SJCRH30 (cell line): ENCODE measurements around the gene MED22. TPM values are rescaled to one million over a fixed set of nuclear protein-coding genes. Genes with fewer than 3 reads are reported as not detected.

ENCODE experiments used
- DNase-seq, 2 experiments: peaks; one replicate each; pipeline ENCODE4 v3.0.0-alpha.2; 2015 to 2020
- H3K27ac ChIP-seq: fragments of 250-450 bp; sonication (Bioruptor Pico); 2 replicates; pipeline ENCODE4 v1.5.1; 2020; ENCODE audit warnings: mild to moderate bottlenecking, moderate library complexity
- H3K27me3 ChIP-seq: fragments of 250-450 bp; sonication (Bioruptor Pico); 2 replicates; pipeline ENCODE4 v1.5.1; 2020; ENCODE audit warnings: mild to moderate bottlenecking, moderate library complexity
- H3K36me3 ChIP-seq: fragments of 250-450 bp; sonication (Bioruptor Pico); 2 replicates; pipeline ENCODE4 v1.5.1; 2020; ENCODE audit warnings: mild to moderate bottlenecking, moderate library complexity
- H3K4me1 ChIP-seq: fragments of 250-450 bp; sonication (Bioruptor Pico); 2 replicates; pipeline ENCODE4 v1.5.1; 2020; ENCODE audit warnings: mild to moderate bottlenecking, moderate library complexity
- H3K4me3 ChIP-seq: fragments of 250-450 bp; sonication (Bioruptor Pico); 2 replicates; pipeline ENCODE4 v1.5.1; 2020; ENCODE audit warnings: mild to moderate bottlenecking, moderate library complexity
- H3K9me3 ChIP-seq: fragments of 250-450 bp; sonication (Bioruptor Pico); replicated peaks from 2 replicates; pipeline ENCODE4 v1.5.1; 2020; ENCODE audit warnings: mild to moderate bottlenecking, moderate library complexity
- total RNA-seq: library from RNA; depleted of rRNA; stranded (reverse); fragments of >200 nt; shearing (Covaris generic); gene quantifications from 2 replicates; pipeline ENCODE4 v1.2.3, GENCODE V29; 2014

The MED22 gene
- total RNA-seq, 1 experiment from 2014 or later: 71.8 TPM

DNA sequence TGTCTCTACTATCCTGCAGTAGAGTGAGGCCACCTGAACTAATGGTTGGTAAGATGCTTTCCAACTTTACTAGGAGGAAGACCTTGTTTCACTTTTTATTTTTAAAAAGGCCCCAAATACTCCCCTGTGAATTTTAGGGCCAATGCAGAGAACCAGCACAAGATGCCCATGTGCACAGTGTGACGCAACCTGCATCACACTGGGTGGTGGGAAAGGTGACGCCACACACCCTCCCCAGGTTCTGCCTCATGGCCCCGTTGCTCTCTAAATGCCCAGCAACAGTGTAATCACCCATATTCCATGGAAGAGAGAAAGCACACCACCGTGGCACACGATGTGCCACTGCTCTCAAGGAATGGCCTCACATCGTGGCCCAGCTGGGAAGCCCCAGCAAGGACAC lies 21.5 kb upstream of the MED22 start:
- H3K9me3 ChIP-seq: no peaks in the 10 kb centered on the region
- no peak for DNase-seq
- no peak overlapping the region for H3K27ac ChIP-seq
- peaks cover 47% of the 10 kb centered on the region for H3K36me3 ChIP-seq
- no peaks in the 10 kb centered on the region for H3K27me3 ChIP-seq
- no peak overlapping the region for H3K4me3 ChIP-seq
- H3K4me1 ChIP-seq: peaks cover 20% of the 10 kb centered on the region

DNA sequence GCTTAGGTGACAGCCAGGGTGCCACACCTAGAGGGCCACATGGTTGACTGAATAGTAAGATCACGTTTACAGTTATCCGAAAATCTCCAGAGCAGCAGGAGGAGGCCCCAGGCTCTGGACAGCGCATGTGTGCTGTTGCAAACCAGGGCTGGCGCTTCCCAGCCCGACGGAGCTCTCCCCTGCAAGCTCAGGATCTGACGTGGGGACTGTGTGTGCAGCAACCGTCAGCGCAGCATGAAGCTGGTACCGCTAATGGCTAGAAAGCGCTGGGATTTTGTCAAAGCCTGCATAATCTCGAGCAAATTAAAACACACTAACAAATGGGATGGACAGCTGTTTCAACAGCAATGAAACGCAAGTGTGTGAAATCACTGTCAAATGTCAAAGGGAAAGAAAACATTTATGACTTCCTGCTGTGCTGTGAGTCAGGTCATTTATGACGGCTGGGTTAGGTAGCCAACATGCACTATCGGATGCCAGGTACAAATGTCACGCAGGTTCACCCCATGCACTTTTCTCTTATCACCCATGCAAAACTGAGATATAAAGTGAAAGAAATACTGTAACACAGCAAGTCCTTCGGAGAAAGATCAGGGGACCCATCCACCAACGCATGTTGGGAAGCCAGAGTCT lies 20.4 kb upstream of the MED22 start:
- Histone ChIP-seq H3K27ac (no peak overlapping the region; the same call in 1 of the 2 replicates), H3K4me3 (no peak overlapping the region), H3K36me3 (peaks cover 50% of the 10 kb centered on the region)

DNA sequence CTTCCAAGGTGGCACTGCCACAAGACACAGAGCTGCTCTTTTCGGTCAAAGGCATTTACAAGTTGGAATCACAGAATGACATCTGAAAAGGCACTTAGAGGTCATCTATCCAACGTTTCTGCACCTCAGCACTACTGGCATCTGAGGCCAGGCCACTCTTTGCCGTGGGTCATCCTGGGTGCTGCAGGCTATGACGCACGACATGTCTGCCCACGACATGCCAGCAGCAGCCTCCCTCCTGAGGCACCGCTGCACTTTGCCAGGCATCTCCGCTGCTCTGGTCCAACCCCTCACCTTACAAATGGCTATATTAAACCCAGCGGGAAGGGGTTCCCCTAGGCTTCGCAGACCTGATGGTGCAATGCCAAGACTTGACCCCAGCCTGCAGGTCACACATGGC lies 19.8 kb upstream of the MED22 start:
- Histone ChIP-seq H3K36me3 (peaks cover 51% of the 10 kb centered on the region), H3K4me3 (no peak overlapping the region)

More for the DNA sequence above, 20.4 kb upstream of the MED22 start:
- Histone ChIP-seq H3K27me3 (no peaks in the 10 kb centered on the region), H3K9me3 (no peaks in the 10 kb centered on the region), H3K4me1 (peaks cover 20% of the 10 kb centered on the region)
- DNase-seq: peak; percentile 66 to 71

DNA sequence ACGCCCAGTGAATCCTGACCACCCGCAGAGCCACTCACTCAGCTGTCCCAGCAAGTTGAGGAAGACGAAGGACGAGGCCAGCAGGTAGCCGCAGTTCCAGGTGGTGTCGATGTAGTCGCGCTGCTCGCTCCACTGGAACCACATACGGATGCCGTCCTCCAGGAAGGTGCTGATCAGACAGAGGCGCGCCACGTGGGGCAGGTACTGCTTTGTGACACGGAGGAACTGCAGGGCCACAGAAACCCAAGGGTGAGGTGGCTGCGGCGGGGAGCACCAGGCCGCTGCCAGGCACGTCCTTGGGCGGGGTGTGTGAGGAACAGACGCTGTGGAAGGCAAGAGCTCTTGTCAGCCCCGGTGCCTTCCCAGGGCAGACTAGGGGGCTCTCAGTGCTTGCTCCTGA lies 19.3 kb upstream of the MED22 start:
- Histone ChIP-seq H3K27ac (no peak overlapping the region), H3K9me3 (no peaks in the 10 kb centered on the region), H3K27me3 (no peaks in the 10 kb centered on the region), H3K36me3 (peaks cover 52% of the 10 kb centered on the region), H3K4me3 (no peak overlapping the region), H3K4me1 (peaks cover 20% of the 10 kb centered on the region)
- no peak for DNase-seq

More for the DNA sequence above, 19.8 kb upstream of the MED22 start:
- DNase-seq: no peak
- Histone ChIP-seq H3K27ac (no peak overlapping the region), H3K9me3 (no peaks in the 10 kb centered on the region), H3K27me3 (no peaks in the 10 kb centered on the region), H3K4me1 (peaks cover 20% of the 10 kb centered on the region)

DNA sequence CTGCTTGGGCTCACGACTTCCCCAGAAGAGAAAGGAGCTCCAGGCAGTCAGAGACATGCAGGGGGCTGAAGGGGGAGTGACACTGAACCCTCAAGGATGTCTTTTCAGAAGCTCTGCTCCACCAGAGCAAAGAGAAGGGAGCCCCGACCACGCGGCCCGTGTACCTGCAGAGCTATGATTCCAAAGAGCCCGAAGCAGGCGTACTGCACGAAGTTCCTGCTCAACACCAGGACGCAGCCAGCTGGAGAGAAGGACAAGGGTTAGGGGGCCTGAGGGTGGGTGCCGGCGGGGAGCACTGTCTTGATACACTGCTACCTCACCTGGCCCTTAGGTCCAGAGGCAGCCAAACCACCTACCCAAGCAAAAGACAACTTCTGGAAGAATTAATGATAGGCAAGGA lies 18.5 kb upstream of the MED22 start:
- Histone ChIP-seq H3K4me3 (no peak overlapping the region), H3K27ac (no peak overlapping the region), H3K9me3 (no peaks in the 10 kb centered on the region), H3K36me3 (peaks cover 58% of the 10 kb centered on the region), H3K4me1 (peaks cover 26% of the 10 kb centered on the region), H3K27me3 (no peaks in the 10 kb centered on the region)
- DNase-seq: no peak

DNA sequence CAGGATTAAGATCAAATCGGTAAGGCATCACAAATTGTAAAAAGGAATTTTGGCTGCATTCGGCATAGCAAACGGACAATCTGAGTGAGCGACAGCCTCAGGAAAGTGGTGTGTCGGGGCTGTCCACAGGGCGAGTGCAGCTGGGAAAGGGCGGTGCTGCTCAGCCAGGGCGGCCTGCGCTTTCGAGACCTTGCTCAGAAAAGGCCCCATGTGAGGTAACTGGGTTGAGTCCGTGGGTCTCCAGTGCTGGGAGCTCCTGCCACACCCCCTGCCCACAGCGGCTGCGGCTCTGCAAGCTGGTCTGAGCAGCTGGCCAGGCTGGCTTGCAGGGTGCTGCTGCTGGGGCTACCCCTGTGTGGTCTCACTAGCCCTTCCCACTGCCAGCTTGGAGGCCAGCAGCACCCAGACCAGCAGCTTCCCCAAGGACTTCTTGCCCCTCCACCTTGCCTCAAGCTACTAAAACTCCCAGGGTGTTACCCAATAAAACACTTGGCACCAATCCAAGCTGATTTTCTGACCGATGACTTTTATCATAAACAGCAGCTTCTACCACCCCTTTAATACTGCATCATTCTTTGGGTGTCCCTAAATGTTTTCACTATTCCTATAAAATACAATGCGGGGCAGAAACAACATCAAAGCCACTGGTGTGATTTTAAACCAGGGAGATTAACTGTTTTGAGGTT lies 14.6 kb upstream of the MED22 start:
- peaks cover 59% of the 10 kb centered on the region for H3K36me3 ChIP-seq
- no peaks in the 10 kb centered on the region for H3K9me3 ChIP-seq
- DNase-seq: no peak
- H3K27ac ChIP-seq: no peak overlapping the region
- H3K27me3 ChIP-seq: no peaks in the 10 kb centered on the region
- H3K4me3 ChIP-seq: no peak overlapping the region
- peaks cover 28% of the 10 kb centered on the region for H3K4me1 ChIP-seq

DNA sequence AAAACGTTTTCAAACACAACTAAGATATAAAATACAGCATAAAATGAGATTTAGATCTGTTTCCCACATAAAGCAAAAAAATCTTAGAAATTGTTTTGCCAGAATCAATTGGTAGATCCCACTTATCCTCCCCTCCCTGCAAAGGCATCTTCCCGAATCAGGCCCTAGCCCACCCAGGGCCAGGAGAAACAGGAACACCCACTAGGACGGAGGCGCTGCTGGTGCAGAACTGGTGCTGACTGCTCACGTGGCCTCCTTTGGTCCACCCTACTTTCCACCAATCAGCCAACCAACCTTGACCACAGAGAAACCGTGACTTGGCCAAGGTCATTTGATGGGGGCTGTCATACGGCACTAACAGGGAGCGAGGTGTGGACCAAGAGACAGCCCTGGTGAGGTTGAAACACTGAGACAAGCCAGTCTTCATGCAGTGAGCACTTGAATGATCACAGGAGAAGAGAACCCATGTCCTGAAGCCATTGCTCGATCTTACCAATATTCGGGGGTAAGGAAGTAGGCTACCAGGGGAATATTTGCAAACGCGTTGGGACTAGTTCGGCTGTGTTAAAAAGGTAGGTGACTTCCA lies 13.7 kb upstream of the MED22 start:
- Histone ChIP-seq H3K9me3 (no peaks in the 10 kb centered on the region), H3K4me3 (no peak overlapping the region), H3K36me3 (peaks cover 52% of the 10 kb centered on the region), H3K27ac (no peak overlapping the region; the same call in 1 of the 2 replicates), H3K4me1 (peaks cover 28% of the 10 kb centered on the region), H3K27me3 (no peaks in the 10 kb centered on the region)
- DNase-seq: no peak

DNA sequence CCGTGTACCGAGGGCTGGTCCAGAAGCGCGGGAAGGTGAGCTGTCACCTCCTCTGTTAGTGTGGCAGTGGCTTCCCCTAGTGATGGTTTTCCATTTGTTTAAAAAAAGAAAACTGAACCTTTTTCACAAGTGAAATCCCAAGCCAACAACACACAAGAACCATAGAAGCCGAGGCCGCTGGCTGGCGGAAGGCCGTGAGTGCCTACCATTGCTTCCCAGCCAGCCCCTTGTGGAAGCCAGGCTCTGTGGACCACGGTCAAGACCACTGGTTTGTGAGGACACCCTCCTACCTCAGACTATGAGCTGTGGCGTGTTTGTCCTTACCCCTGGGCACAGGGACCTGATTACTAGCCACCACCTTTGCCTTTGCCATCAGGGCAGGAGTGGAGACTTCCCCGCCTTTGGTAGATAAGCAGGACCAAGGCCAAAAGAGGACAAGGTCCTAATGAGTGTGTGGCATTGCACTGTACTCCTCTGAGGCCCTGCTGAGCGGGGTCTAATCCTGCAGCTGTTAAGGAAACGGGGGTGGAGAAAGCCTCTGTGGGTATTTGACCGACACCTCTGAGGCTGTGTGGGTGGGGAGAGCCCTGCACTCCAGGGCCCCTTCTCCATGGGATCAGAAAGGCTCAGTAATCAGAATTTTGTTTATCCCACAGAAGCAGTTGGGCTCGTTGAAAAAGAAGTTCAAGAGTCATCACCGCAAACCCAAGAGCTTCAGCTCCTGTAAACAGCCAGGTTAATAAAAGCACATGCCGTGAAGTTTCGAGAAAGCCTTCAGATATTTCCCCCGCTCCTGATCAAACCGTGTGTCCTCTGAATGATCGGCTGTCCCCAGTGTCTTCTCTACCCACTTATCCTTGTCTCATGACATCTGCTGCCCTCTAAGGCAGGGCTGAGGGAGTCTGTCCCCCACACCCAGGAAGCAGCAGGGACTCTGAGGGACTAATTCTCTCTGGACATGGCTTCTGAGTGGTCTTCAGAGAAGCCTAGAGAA lies 12.8 kb upstream of the MED22 start:
- H3K4me3 ChIP-seq: no peak overlapping the region
- no peaks in the 10 kb centered on the region for H3K27me3 ChIP-seq
- H3K27ac ChIP-seq: peak overlapping the region; percentile 36; the same call in 1 of the 2 replicates
- H3K36me3 ChIP-seq: peaks cover 43% of the 10 kb centered on the region
- peaks cover 28% of the 10 kb centered on the region for H3K4me1 ChIP-seq
- DNase-seq: peak; percentile 91 to 95
- no peaks in the 10 kb centered on the region for H3K9me3 ChIP-seq

DNA sequence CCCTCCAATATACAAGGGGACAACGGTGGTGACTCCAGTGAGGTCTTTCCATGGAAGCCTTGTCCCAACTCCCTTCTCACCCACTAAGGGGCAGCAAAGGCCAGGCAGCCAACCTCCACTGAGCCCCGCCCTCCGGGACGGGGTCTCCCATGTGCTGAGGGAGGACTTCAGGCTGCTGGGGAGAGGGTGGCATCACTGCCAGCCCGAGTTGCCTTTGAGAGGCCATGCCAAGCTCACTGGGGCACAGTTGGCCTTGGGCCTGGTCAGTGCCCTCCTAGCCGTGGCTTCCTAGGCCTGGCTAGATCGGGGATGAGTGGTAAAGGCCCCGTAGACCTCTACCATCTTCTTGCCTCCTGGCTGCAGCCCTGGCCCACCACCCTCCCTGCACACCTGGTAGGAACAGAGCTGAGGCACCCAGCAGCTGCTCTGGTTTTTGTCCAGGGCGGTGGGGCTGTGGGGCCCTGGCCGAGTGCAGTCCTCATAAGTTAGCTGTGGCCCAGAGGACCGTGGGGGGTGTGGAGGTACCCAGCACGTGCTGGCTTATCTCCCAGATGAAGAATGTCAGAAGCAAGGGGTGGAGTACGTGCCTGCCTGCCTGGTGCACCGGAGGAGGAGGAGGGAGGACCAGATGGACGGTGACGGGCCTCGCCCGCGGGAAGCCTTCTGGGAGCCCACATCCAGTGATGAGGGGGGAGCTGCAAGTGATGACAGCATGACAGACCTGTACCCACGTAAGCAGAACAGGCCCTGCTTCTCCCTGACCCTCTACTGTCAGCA lies 11.7 kb upstream of the MED22 start:
- peak; percentile 50 to 58 for DNase-seq
- Histone ChIP-seq H3K36me3 (peaks cover 35% of the 10 kb centered on the region), H3K27ac (peak overlapping the region; percentile 36; the same call in 1 of the 2 replicates)

DNA sequence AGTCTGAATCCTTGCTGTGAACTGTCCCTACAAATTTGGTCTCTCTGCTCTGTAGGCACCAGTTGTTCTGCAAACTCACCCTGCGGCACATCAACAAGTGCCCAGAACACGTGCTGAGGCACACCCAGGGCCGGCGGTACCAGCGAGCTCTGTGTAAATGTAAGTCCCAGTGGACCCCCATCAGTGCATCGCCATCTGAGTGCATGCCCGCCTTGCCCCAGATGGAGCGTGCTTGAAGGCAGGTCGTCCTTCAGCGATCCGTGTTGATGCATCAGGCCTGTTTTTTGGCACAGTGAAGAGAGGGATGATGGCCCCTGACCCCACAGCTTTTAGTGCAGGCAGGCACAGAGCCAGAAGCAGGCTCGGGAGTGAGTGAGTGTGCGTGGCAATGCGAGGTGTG lies 9.7 kb upstream of the MED22 start:
- Histone ChIP-seq H3K36me3 (peaks cover 25% of the 10 kb centered on the region), H3K4me1 (peaks cover 28% of the 10 kb centered on the region), H3K27ac (no peak overlapping the region), H3K4me3 (no peak overlapping the region), H3K9me3 (no peaks in the 10 kb centered on the region), H3K27me3 (no peaks in the 10 kb centered on the region)
- no peak for DNase-seq

More for the DNA sequence above, 11.7 kb upstream of the MED22 start:
- Histone ChIP-seq H3K27me3 (no peaks in the 10 kb centered on the region), H3K4me1 (peaks cover 28% of the 10 kb centered on the region), H3K9me3 (no peaks in the 10 kb centered on the region), H3K4me3 (no peak overlapping the region)

DNA sequence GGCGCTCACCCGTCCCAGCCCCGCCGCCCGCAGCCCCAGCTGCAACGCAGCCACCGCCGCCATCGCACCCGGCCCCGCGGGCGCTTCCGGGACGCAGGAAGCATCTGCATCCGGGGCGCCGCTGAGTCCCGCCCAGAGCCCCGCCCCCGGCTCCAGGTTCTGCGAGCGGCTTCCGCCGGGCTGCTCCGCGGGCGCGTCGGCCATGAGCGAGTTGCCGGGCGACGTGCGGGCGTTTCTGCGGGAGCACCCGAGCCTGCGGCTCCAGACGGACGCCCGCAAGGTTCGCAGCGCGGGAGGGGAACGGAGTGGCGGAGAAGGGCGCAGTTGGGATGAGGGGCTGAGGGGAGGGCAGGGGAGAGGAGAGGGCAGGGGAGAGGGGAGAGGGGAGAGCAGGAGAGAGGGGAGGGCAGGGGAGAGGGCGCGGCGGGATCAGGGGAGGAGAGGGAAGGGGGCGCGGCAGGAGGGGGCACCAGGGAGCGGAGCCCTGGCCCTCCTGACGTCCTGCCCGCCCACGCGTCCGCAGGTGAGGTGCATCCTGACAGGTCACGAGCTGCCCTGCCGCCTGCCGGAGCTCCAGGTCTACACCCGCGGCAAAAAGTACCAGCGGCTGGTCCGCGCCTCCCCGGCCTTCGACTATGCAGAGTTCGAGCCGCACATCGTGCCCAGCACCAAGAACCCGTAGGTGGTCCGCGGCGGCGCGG lies 8.6 kb upstream of the MED22 start, which contains the start of the genes SURF1 and SURF2:
SURF1 (minus strand) TSS at position 97 of the 701 bp plus-strand sequence; CDS start at position 63, 34 bp downstream.
SURF2 (plus strand) TSS at position 160 of the 701 bp plus-strand sequence; CDS start at position 203, 43 bp downstream.
- Histone ChIP-seq H3K27ac (peak within 1 kb of the TSS; percentile 31; the same call in 1 of the 2 replicates), H3K27me3 (no peaks in the 10 kb centered on the region), H3K9me3 (no peaks in the 10 kb centered on the region), H3K4me3 (peak within 1 kb of the TSS; percentile 73), H3K4me1 (peaks cover 23% of the 10 kb centered on the region), H3K36me3 (peaks cover 26% of the 10 kb centered on the region)
- peak; percentile 87 to 88 for DNase-seq

DNA sequence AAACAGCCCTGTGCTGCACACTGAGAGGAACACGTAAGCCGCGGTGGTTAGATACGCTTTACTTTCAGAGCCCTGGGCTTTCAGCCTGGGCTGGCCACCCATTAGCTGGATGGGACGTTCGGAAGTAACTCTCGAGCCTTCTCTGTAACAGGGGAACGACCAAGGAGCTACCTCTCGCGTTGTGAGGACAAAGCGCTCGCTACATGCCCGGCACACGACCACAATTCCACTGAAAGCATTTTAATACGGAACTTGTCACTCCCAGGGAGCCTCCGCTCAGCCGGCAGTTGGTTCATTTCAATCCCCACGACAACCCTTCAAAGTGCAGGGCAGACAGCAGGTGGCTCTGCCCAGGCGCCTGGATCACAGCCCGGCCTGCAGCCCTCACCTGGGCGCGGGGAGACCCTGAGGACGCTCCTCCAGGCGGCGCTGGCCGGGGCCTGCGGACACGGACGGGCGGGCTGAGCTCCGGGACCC lies 8.0 kb upstream of the MED22 start:
- no peaks in the 10 kb centered on the region for H3K9me3 ChIP-seq
- H3K36me3 ChIP-seq: peaks cover 31% of the 10 kb centered on the region
- H3K27me3 ChIP-seq: no peaks in the 10 kb centered on the region
- peak overlapping the region; percentile 73 for H3K4me3 ChIP-seq
- peak in 1 of 2 experiments; percentile 45 for DNase-seq
- peaks cover 16% of the 10 kb centered on the region for H3K4me1 ChIP-seq
- peak overlapping the region; percentile 31; the same call in 1 of the 2 replicates for H3K27ac ChIP-seq

DNA sequence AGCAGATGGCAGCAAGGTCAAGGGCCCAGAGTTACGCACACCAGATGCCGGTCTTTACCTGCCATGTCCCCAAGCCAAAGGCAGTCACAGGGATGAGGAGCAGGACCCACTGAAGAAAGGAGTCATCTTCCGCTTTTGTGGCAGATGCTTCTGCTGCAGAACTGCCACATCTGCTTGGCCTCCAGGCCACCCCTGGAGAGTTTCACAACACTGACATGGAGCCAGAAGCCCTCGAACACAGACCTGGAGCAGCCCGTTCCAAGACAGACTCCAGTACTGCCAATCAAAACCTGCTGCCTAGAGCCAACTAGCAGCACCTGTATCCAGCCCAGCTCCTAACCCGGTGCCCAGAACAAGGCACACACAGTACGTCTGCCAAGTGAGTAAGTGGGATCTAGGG lies 6.8 kb upstream of the MED22 start:
- peaks cover 35% of the 10 kb centered on the region for H3K36me3 ChIP-seq
- H3K4me1 ChIP-seq: peaks cover 6% of the 10 kb centered on the region
- no peaks in the 10 kb centered on the region for H3K9me3 ChIP-seq
- no peak overlapping the region for H3K4me3 ChIP-seq
- H3K27me3 ChIP-seq: no peaks in the 10 kb centered on the region
- no peak overlapping the region for H3K27ac ChIP-seq
- no peak for DNase-seq
